AG10803 (cell line): ENCODE data around the gene GIGYF2.

Experiments
- DNase-seq: peaks from one replicate; pipeline ENCODE4 v3.0.0; 2010; ENCODE audit warnings: low read depth
- H3K4me3 ChIP-seq: 2 replicates; pipeline ENCODE4 v1.5.1; 2011; ENCODE audit warnings: mild to moderate bottlenecking, low read length, control low read depth
- CTCF ChIP-seq: conservative IDR thresholded peaks from 2 replicates; pipeline ENCODE4 v1.5.1; 2011; ENCODE audit warnings: mild to moderate bottlenecking, low read length, control low read depth, inconsistent platforms

The GIGYF2 gene, protein sequence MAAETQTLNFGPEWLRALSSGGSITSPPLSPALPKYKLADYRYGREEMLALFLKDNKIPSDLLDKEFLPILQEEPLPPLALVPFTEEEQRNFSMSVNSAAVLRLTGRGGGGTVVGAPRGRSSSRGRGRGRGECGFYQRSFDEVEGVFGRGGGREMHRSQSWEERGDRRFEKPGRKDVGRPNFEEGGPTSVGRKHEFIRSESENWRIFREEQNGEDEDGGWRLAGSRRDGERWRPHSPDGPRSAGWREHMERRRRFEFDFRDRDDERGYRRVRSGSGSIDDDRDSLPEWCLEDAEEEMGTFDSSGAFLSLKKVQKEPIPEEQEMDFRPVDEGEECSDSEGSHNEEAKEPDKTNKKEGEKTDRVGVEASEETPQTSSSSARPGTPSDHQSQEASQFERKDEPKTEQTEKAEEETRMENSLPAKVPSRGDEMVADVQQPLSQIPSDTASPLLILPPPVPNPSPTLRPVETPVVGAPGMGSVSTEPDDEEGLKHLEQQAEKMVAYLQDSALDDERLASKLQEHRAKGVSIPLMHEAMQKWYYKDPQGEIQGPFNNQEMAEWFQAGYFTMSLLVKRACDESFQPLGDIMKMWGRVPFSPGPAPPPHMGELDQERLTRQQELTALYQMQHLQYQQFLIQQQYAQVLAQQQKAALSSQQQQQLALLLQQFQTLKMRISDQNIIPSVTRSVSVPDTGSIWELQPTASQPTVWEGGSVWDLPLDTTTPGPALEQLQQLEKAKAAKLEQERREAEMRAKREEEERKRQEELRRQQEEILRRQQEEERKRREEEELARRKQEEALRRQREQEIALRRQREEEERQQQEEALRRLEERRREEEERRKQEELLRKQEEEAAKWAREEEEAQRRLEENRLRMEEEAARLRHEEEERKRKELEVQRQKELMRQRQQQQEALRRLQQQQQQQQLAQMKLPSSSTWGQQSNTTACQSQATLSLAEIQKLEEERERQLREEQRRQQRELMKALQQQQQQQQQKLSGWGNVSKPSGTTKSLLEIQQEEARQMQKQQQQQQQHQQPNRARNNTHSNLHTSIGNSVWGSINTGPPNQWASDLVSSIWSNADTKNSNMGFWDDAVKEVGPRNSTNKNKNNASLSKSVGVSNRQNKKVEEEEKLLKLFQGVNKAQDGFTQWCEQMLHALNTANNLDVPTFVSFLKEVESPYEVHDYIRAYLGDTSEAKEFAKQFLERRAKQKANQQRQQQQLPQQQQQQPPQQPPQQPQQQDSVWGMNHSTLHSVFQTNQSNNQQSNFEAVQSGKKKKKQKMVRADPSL (N-terminal part only)

DNA sequence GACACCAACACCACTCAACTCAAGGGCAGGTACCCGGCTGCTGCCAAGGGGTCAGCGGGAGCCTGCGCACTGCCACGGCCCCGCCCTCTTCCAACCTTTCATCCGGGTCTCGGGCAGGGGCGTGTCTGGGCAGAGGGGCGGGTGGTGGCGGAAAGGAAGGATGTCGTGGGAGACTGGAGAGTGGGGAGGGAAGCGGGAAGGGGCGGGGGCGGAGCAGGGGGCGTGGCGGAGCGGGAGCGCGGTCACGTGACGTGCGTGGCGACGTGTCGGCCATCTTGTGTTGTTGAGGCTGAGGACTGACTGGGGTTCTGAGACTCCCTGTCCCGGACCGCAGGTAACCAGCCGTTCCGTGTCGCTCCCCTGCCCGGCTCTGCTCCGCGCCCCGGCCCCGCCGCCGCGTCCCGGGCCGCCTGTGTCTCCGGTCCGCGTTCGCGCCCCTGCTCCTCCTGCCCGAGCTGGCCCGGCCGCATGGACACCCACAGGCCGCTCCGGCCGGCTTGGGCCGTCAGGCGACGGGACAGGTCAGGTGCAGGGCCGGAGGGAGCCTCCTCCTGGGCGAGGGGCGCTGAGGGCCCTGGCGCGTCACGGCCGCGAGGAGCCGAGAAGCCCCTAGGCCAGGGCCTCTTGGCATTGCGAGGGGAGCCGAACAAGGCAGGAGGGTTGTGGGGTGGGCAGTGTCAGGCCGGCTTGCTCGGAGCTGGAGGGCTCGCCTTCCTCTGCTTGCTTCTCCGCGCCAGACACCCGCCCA, at the start of gene GIGYF2:
TSS of gene GIGYF2 (plus strand) at position 273 of the 748 bp plus-strand sequence. CDS start 37,867 bp downstream, outside the sequence.
- peak within 1 kb of the TSS; percentile 97 for H3K4me3 ChIP-seq
- DNase-seq = peak; percentile 94
- TF ChIP-seq CTCF = no peak

DNA sequence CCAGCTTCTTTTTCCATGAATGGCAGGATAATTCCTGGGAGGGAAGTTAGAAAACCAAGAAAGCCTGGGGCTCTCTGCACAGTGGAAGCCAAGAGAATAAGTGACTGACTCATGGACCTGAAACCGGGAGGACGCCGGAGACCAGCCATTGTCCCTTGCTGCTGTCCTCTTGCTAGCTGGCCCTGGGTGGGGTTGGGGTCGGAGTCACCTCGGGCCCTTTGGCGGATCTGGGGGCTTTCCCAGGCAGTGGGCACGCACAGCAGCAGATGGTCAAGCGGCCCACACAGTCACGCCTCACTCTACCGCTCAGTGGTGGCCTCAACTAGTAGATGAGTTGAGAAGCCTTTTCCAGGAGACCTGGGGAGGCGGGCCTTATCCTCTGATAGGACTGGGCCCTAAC, 48.1 kb upstream of the GIGYF2 start:
- no peak overlapping the region for H3K4me3 ChIP-seq
- no peak for DNase-seq
- no peak for TF ChIP-seq CTCF

DNA sequence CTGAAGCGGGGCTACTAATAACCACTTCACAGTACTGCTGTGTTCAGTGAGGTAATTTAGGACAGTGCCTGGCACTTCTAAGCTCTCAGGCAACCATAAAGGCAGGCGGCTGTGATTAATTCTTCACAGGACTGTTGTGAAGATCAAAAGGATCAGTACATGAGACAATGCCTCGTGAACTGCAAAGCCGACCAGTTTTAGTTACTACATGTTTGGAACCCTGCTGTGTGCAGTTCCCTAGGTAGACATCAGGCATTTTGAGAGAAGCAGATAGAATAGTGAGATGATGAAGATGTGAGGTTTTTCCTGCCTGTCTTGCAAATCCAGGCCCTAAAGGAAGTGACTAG, 44.7 kb upstream of the GIGYF2 start:
- no peak overlapping the region for H3K4me3 ChIP-seq
- TF ChIP-seq CTCF = no peak
- peak; percentile 62 for DNase-seq

- H3K4me3 ChIP-seq = no peak overlapping the region
- DNase-seq = no peak
- TF ChIP-seq CTCF = no peak
These were observed 43.7 kb upstream of the GIGYF2 start for GRCh38 chr2:232653441-232653840.

DNA sequence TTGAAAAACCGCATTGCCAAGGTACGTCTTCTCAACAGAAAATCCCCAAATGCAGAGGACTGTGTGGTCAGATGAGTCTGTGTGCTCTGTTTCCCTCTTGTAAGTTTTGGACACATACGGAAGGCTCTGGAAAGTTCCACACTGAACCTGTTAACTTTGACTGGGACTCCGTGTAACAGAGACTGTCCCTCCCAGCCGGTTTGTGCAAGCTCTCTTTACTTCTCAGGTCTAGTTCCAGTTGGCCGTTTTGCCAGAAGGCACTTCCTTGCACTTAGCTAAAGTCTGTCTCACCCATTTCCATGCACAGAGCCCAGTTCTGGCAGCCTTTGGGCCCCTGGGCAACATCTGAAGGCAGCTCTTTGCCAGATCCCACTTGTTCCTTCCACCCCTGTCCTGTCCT, 41.7 kb upstream of the GIGYF2 start:
- TF ChIP-seq CTCF = no peak
- DNase-seq = no peak
- H3K4me3 ChIP-seq = no peak overlapping the region

GRCh38 chr2:232658217-232658785, 38.8 kb upstream of the GIGYF2 start:
- no peak overlapping the region for H3K4me3 ChIP-seq
- peak; percentile 49 for DNase-seq
- TF ChIP-seq CTCF = no peak
